H9 (cell line): ENCODE results near the gene PLB1. TPM values are rescaled to one million over a fixed set of nuclear protein-coding genes. Genes with fewer than 3 reads are reported as not detected.

ENCODE experiments used
- DNase-seq: peaks from one replicate; pipeline ENCODE4 v3.0.0-alpha.2; 2017
- H2AFZ ChIP-seq: one replicate; pipeline ENCODE4 v1.6.1; 2013; ENCODE audit warnings: mild to moderate bottlenecking, low read length, control low read depth, moderate library complexity
- H2AK5ac ChIP-seq: 2 replicates; pipeline ENCODE4 v1.6.1; 2013; ENCODE audit warnings: low read length, control low read depth, mixed read lengths; ENCODE audit not compliant: insufficient read length
- H2BK120ac ChIP-seq: one replicate; pipeline ENCODE4 v1.6.1; 2013; ENCODE audit warnings: low read depth, mild to moderate bottlenecking, low read length, control low read depth, inconsistent platforms; ENCODE audit not compliant: poor library complexity, severe bottlenecking
- H2BK12ac ChIP-seq: 2 replicates; pipeline ENCODE4 v1.6.1; 2013; ENCODE audit warnings: low read length, control low read depth, mixed read lengths, low read depth; ENCODE audit not compliant: insufficient read length
- H2BK15ac ChIP-seq: 2 replicates; pipeline ENCODE4 v1.6.1; 2013; ENCODE audit warnings: low read depth, low read length, control low read depth
- H2BK20ac ChIP-seq: one replicate; pipeline ENCODE4 v1.6.1; 2013; ENCODE audit warnings: low read depth, mild to moderate bottlenecking, low read length, control low read depth, inconsistent platforms; ENCODE audit not compliant: poor library complexity, severe bottlenecking
- H2BK5ac ChIP-seq: 2 replicates; pipeline ENCODE4 v1.6.1; 2013; ENCODE audit warnings: low read length, control low read depth, mixed read lengths; ENCODE audit not compliant: insufficient read length
- H3K14ac ChIP-seq: 2 replicates; pipeline ENCODE4 v1.6.1; 2013; ENCODE audit warnings: low read length, control low read depth; ENCODE audit not compliant: insufficient read depth
- H3K18ac ChIP-seq: 2 replicates; pipeline ENCODE4 v1.6.1; 2013; ENCODE audit warnings: low read depth, mild to moderate bottlenecking, mixed read lengths, low read length, control low read depth; ENCODE audit not compliant: insufficient read length
- H3K23ac ChIP-seq: 2 replicates; pipeline ENCODE4 v1.6.1; 2013; ENCODE audit warnings: low read length, control low read depth, mixed read lengths, low read depth; ENCODE audit not compliant: insufficient read length
- H3K23me2 ChIP-seq: 2 replicates; pipeline ENCODE4 v1.6.1; 2013; ENCODE audit warnings: low read depth, mild to moderate bottlenecking, mixed read lengths, low read length, control low read depth; ENCODE audit not compliant: insufficient read length, poor library complexity, severe bottlenecking
- H3K27ac ChIP-seq: 2 replicates; pipeline ENCODE4 v1.5.1; 2013; ENCODE audit warnings: low read length, control low read depth, mixed read lengths, low read depth; ENCODE audit not compliant: insufficient read length
- H3K27me3 ChIP-seq: 2 replicates; pipeline ENCODE4 v1.6.1; 2013; ENCODE audit warnings: low read length, control low read depth, inconsistent platforms; ENCODE audit not compliant: insufficient read depth
- H3K4ac ChIP-seq: 2 replicates; pipeline ENCODE4 v1.6.1; 2013; ENCODE audit warnings: low read depth, mild to moderate bottlenecking, control low read depth, inconsistent platforms, low read length, moderate library complexity
- H3K4me1 ChIP-seq: 2 replicates; pipeline ENCODE4 v1.6.1; 2013; ENCODE audit warnings: low read length, control low read depth, inconsistent platforms; ENCODE audit not compliant: insufficient read depth
- H3K4me2 ChIP-seq: 2 replicates; pipeline ENCODE4 v1.6.1; 2013; ENCODE audit warnings: low read length, control low read depth, mixed read lengths; ENCODE audit not compliant: insufficient read length, insufficient read depth
- H3K56ac ChIP-seq: 2 replicates; pipeline ENCODE4 v1.6.1; 2013; ENCODE audit warnings: low read depth, mild to moderate bottlenecking, mixed read lengths, low read length, control low read depth; ENCODE audit not compliant: insufficient read length
- H3K79me1 ChIP-seq: 2 replicates; pipeline ENCODE4 v1.6.1; 2013; ENCODE audit warnings: low read depth, mild to moderate bottlenecking, moderate library complexity, low read length, control low read depth, inconsistent platforms; ENCODE audit not compliant: insufficient read depth, poor library complexity, severe bottlenecking
- H3K79me2 ChIP-seq: 2 replicates; pipeline ENCODE4 v1.6.1; 2013; ENCODE audit warnings: low read length, control low read depth, inconsistent platforms; ENCODE audit not compliant: insufficient read depth
- H3K9ac ChIP-seq: 2 replicates; pipeline ENCODE4 v1.6.1; 2013; ENCODE audit warnings: low read length, control low read depth, mixed read lengths; ENCODE audit not compliant: insufficient read length; ENCODE audit errors: extremely low read depth
- H3K9me3 ChIP-seq: one replicate; pipeline ENCODE4 v1.6.1; 2013; ENCODE audit warnings: low read depth, low read length, inconsistent platforms; ENCODE audit not compliant: control insufficient read depth
- H3T11ph ChIP-seq: one replicate; pipeline ENCODE4 v1.6.1; 2013; ENCODE audit warnings: mild to moderate bottlenecking, low read length, control low read depth, inconsistent platforms
- H4K20me1 ChIP-seq: one replicate; pipeline ENCODE4 v1.6.1; 2013; ENCODE audit not compliant: control insufficient read depth, insufficient read length, insufficient read depth
- H4K5ac ChIP-seq: 2 replicates; pipeline ENCODE4 v1.6.1; 2013; ENCODE audit warnings: low read depth, mild to moderate bottlenecking, mixed read lengths, low read length, control low read depth; ENCODE audit not compliant: insufficient read length
- H4K8ac ChIP-seq: replicated peaks from 2 replicates; pipeline ENCODE4 v1.6.1; 2013; ENCODE audit warnings: low read length, control low read depth, mixed read lengths, low read depth; ENCODE audit not compliant: insufficient read length
- H4K91ac ChIP-seq: 2 replicates; pipeline ENCODE4 v1.6.1; 2013; ENCODE audit warnings: low read depth, mild to moderate bottlenecking, moderate library complexity, mixed read lengths, low read length, control low read depth; ENCODE audit not compliant: insufficient read length
- H3K27ac Mint-ChIP-seq, 3 experiments: 2 replicates in 2 of 3; 3 replicates in 1 of 3; pipeline ENCODE4 v1.8.0; 2020 to 2021; ENCODE audit warnings: mixed read lengths in 3 of 3, mild to moderate bottlenecking in 1 of 3, moderate library complexity in 1 of 3
- H3K27me3 Mint-ChIP-seq: 2 replicates; pipeline ENCODE4 v1.8.0; 2021; ENCODE audit warnings: low read depth, mild to moderate bottlenecking, moderate library complexity, mixed read lengths
- H3K36me3 Mint-ChIP-seq, 3 experiments: 2 replicates in 2 of 3; 3 replicates in 1 of 3; pipeline ENCODE4 v1.8.0; 2020 to 2021; ENCODE audit warnings: low read depth in 3 of 3, mixed read lengths in 3 of 3; ENCODE audit not compliant: insufficient read depth in 1 of 3
- H3K4me1 Mint-ChIP-seq, 2 experiments: 2 replicates each; pipeline ENCODE4 v1.8.0; 2020; ENCODE audit warnings: mixed read lengths in 2 of 2
- H3K4me3 Mint-ChIP-seq, 2 experiments: 2 replicates in 1 of 2; 3 replicates in 1 of 2; pipeline ENCODE4 v1.8.0; 2020 to 2021; ENCODE audit warnings: mild to moderate bottlenecking in 2 of 2, mixed read lengths in 2 of 2, moderate library complexity in 1 of 2
- H3K9me3 Mint-ChIP-seq, 2 experiments: 2 replicates in 1 of 2; 3 replicates in 1 of 2; pipeline ENCODE4 v1.8.0; 2020; ENCODE audit warnings: mild to moderate bottlenecking in 2 of 2, mixed read lengths in 2 of 2, moderate library complexity in 1 of 2
- WGBS: extraction: QIAGEN DNeasy Blood & Tissue Kit; methylation state at CpG from one replicate; pipeline ENCODE4 v1.1.7; 2013; ENCODE audit warnings: missing lambda C conversion rate, low lambda C conversion rate, mixed read lengths; ENCODE audit not compliant: insufficient read length; ENCODE audit errors: extremely low coverage; 5-methylcytosine and 5-hydroxymethylcytosine counted together
- total RNA-seq: library from RNA; stranded (reverse); gene quantifications from 2 replicates; pipeline ENCODE4 v1.2.1, GENCODE V29; 2021
- TF ChIP-seq, protein P1 (sequence below): fragments of 200-600 bp; sonication (generic); conservative IDR thresholded peaks from 3 replicates; pipeline ENCODE4 v1.8.0; 2021; ENCODE audit warnings: antibody characterized with exemption, mild to moderate bottlenecking

PLB1 gene
- total RNA-seq, 1 experiment from 2014 or later = not detected

DNA sequence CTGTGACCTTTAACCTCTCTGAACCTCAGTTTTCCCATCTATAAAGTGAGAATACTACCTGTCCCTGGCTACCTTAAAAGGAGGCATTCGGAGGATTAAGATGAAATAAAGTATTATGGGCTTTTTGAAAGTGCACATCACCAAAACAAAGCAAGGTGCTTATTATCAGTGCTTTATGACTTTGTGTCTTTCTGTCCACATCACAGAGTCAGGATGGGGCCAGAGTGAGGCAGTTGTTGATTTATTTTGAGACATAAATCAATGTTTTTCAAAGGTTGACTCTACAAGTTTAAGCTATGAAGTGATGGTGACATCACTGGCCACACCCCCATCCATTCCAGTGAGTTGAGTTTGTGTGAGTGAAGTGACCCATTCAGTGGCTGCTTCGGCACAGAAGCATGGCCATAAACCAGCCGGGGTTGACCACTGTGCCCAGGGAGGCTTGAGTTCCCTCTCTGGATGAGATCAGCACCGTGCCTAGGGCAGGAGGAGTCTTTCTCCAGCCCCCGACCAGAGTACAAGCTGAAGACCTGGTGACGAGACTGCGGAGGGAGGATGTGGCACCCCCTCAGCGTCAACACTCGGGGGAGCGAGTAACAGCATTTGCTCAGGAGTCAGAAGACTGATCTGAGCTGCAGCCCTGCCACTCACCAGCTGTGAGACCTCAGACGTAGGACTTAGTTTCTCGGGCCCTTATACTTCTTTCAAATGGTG lies 166.8 kb downstream of the PLB1 start:
- Mint-ChIP-seq H3K36me3 (no peaks in the 10 kb centered on the region; a peak in 1 of 7 replicates), H3K27me3 (no peaks in the 10 kb centered on the region; the same call in 1 of the 2 replicates), H3K4me1 (peaks cover 9 to 17% of the 10 kb centered on the region in 2 experiments), H3K4me3 (no peak overlapping the region), H3K27ac (no peak overlapping the region; a peak in 1 of 7 replicates), H3K9me3 (no peaks in the 10 kb centered on the region; a peak in 2 of 5 replicates)
- Histone ChIP-seq H3K14ac (no peak overlapping the region), H2BK20ac (no peak overlapping the region), H4K5ac (no peak overlapping the region), H4K8ac (no peak overlapping the region), H2AK5ac (no peak overlapping the region), H3K9ac (no peak overlapping the region), H3K56ac (no peak overlapping the region), H3K9me3 (no peaks in the 10 kb centered on the region), H3K27me3 (no peaks in the 10 kb centered on the region), H2BK120ac (no peak overlapping the region), H2AFZ (no peak overlapping the region), H3K79me2 (no peaks in the 10 kb centered on the region), H3K4me1 (no peaks in the 10 kb centered on the region), H2BK15ac (no peak overlapping the region), H3K4ac (no peak overlapping the region), H3K23ac (no peak overlapping the region), H3K79me1 (no peaks in the 10 kb centered on the region), H4K91ac (no peak overlapping the region), H2BK5ac (no peak overlapping the region), H2BK12ac (no peak overlapping the region), H3K23me2 (no peaks in the 10 kb centered on the region), H3K4me2 (no peak overlapping the region), H3T11ph (no peak overlapping the region), H3K18ac (no peak overlapping the region), H3K27ac (no peak overlapping the region), H4K20me1 (no peaks in the 10 kb centered on the region)
- WGBS = no CpG with 5 or more reads among the region's 12 CpGs
- TF ChIP-seq, protein P1, sequence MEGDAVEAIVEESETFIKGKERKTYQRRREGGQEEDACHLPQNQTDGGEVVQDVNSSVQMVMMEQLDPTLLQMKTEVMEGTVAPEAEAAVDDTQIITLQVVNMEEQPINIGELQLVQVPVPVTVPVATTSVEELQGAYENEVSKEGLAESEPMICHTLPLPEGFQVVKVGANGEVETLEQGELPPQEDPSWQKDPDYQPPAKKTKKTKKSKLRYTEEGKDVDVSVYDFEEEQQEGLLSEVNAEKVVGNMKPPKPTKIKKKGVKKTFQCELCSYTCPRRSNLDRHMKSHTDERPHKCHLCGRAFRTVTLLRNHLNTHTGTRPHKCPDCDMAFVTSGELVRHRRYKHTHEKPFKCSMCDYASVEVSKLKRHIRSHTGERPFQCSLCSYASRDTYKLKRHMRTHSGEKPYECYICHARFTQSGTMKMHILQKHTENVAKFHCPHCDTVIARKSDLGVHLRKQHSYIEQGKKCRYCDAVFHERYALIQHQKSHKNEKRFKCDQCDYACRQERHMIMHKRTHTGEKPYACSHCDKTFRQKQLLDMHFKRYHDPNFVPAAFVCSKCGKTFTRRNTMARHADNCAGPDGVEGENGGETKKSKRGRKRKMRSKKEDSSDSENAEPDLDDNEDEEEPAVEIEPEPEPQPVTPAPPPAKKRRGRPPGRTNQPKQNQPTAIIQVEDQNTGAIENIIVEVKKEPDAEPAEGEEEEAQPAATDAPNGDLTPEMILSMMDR = no peak
- DNase-seq = no peak
